HG03378 (cell line): ENCODE data around the gene FRMD3.

Experiments
- ATAC-seq: cut with Tn5 transposase; IDR thresholded peaks from one replicate; pipeline ENCODE4 v1.9.1; 2021; ENCODE audit warnings: mild to moderate bottlenecking, moderate library complexity; ENCODE audit not compliant: unreplicated experiment

The FRMD3 gene

DNA sequence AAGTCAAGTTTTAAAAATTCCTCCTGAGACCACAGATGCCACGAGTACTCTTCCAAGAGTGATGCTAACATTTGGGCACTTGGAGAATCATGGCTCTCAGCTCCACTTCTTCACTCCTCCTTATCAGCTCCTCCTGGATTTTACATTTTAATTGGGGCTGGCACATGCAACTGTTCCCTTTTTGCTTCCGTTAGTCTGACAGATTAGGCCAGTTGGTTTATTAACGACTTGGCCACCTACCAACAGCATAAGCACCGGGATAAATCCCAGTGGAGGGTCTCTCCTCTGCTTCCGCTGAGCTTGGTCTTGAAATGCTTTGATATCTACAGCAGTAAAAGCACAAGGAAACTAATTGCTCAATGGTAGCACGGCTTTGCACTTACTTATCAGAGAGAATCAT is 340.6 kb downstream of the FRMD3 start:
- ATAC-seq, result no peak

DNA sequence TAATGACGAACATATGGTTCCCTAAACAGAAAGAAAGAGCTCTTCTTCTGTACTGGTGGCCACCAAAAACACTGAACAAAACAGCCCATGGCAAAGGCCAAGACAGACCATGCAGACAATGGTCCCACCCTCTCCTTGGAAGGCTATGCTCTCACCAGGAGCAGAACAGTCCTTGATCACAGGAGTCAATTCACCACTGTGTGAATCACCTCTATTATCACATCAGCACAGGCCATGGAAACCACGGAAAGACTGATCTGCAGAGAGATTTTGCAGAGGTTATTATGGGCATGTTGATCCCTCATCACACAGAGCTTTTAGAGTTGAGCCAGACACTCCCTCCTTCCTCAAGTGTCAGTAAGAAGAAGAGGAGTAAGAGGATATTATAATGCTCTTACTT is 341.3 kb downstream of the FRMD3 start:
- no peak for ATAC-seq
